Natural killer cell (primary cell): ENCODE measurements around the gene PAM. TPM values are rescaled to one million over a fixed set of nuclear protein-coding genes. Genes with fewer than 3 reads are reported as not detected.

Experiments used
- ATAC-seq, 3 donors: fragments of 150-1000 bp in 2 of 3; fragments of 200-7000 bp in 1 of 3; cut with Tn5 transposase; 1 replicate in 1 of 3; 2 replicates in 2 of 3; pipeline ENCODE4 v1.10.0; 2021; ENCODE audit warnings: mild to moderate bottlenecking in 2 of 3, moderate library complexity in 2 of 3
- DNase-seq, 2 donors: peaks; one replicate each; pipeline versions ENCODE4 v3.0.0 to v3.0.0-alpha.2; 2013 to 2021; ENCODE audit warnings: mixed read lengths in 1 of 2
- H3K27ac ChIP-seq: one replicate; pipeline ENCODE4 v1.5.1; 2013; ENCODE audit warnings: mild to moderate bottlenecking, low read length
- H3K27me3 ChIP-seq: one replicate; pipeline ENCODE4 v1.6.1; 2013; ENCODE audit warnings: low read length; ENCODE audit not compliant: control insufficient read depth, insufficient read depth
- H3K36me3 ChIP-seq: one replicate; pipeline ENCODE4 v1.6.1; 2013; ENCODE audit warnings: low read length; ENCODE audit not compliant: control insufficient read depth, insufficient read depth
- H3K4me1 ChIP-seq: one replicate; pipeline ENCODE4 v1.6.1; 2013; ENCODE audit warnings: low read length; ENCODE audit not compliant: control insufficient read depth, insufficient read depth
- H3K4me3 ChIP-seq: one replicate; pipeline ENCODE4 v1.5.1; 2013; ENCODE audit warnings: low read length
- H3K9me3 ChIP-seq: one replicate; pipeline ENCODE4 v1.6.1; 2013; ENCODE audit warnings: low read length; ENCODE audit not compliant: control insufficient read depth, insufficient read depth
- H3K27ac Mint-ChIP-seq, 2 donors: one replicate each; pipeline ENCODE4 v1.8.0; 2022; ENCODE audit warnings: mild to moderate bottlenecking in 2 of 2, mixed read lengths in 2 of 2, moderate library complexity in 1 of 2
- H3K27me3 Mint-ChIP-seq, 2 donors: one replicate each; pipeline ENCODE4 v1.8.0; 2022; ENCODE audit warnings: low read depth in 2 of 2, mixed read lengths in 2 of 2
- H3K36me3 Mint-ChIP-seq: one replicate; pipeline ENCODE4 v1.8.0; 2022; ENCODE audit warnings: mixed read lengths
- H3K4me1 Mint-ChIP-seq, 2 donors: one replicate each; pipeline ENCODE4 v1.8.0; 2022; ENCODE audit warnings: mixed read lengths in 2 of 2
- H3K4me3 Mint-ChIP-seq: one replicate; pipeline ENCODE4 v1.8.0; 2022; ENCODE audit warnings: mild to moderate bottlenecking, moderate library complexity, mixed read lengths
- H3K9me3 Mint-ChIP-seq, 2 donors: one replicate each; pipeline ENCODE4 v1.8.0; 2022; ENCODE audit warnings: mixed read lengths in 2 of 2
- CTCF ChIP-seq: fragments of 200-600 bp; IDR thresholded peaks from one replicate; pipeline ENCODE4 v1.8.0; 2022; ENCODE audit warnings: antibody characterized with exemption
- WGBS: methylation state at CpG from one replicate; pipeline ENCODE4 v1.1.7; 2013; ENCODE audit warnings: missing lambda C conversion rate; ENCODE audit not compliant: insufficient coverage; 5-methylcytosine and 5-hydroxymethylcytosine counted together
- intact Hi-C: fragments of 100-400 bp; cut with micrococcal nuclease; formaldehyde crosslinking; loops from one replicate; pipeline ENCODE4 v1.14.2; 2022
- total RNA-seq, 4 donors: library from RNA; stranded (reverse); fragments of 120-200 nt in 1 of 4; gene quantifications; one replicate each; pipeline versions ENCODE4 v1.2.3 to v1.2.4, GENCODE V29; 2013 to 2022

PAM gene
- total RNA-seq, 3 donors from 2014 or later (not counting 1 experiment from before 2014, with no cell fraction given), result 67.6 to 79.9 (median 75.3) TPM

GRCh38 chr5:102765350-102765749, 10.2 kb downstream of the PAM start:
- peaks cover 17% of the 10 kb centered on the region for H3K4me1 ChIP-seq
- peak in 1 of 2 donors; percentile 26 for DNase-seq

GRCh38 chr5:102766295-102767090, 11.4 kb downstream of the PAM start:
- Mint-ChIP-seq H3K27me3 (no peaks in the 10 kb centered on the region), H3K27ac (no peak overlapping the region), H3K36me3 (no peaks in the 10 kb centered on the region), H3K9me3 (no peaks in the 10 kb centered on the region), H3K4me3 (peak overlapping the region; percentile 67), H3K4me1 (peaks cover 50% of the 10 kb centered on the region in 2 donors)
- 94% methylated on average over 3 of the region's 4 CpGs for WGBS
- H3K36me3 ChIP-seq, result no peaks in the 10 kb centered on the region
- no peak overlapping the region for H3K4me3 ChIP-seq
- ATAC-seq (no peak), DNase-seq (no peak)
- TF ChIP-seq CTCF, result no peak
- H3K27me3 ChIP-seq, result no peaks in the 10 kb centered on the region
- no peaks in the 10 kb centered on the region for H3K9me3 ChIP-seq
- H3K4me1 ChIP-seq, result peaks cover 17% of the 10 kb centered on the region
- H3K27ac ChIP-seq, result no peak overlapping the region
- intact Hi-C loops, result no loop called here

More at GRCh38 chr5:102765350-102765749, 10.2 kb downstream of the PAM start:
- Mint-ChIP-seq H3K27me3 (no peaks in the 10 kb centered on the region), H3K4me3 (peak overlapping the region; percentile 73), H3K9me3 (no peaks in the 10 kb centered on the region), H3K36me3 (no peaks in the 10 kb centered on the region), H3K4me1 (peaks cover 50% of the 10 kb centered on the region in 2 donors), H3K27ac (peak overlapping the region; percentile 10 to 86)
- no peak for TF ChIP-seq CTCF
- no peak overlapping the region for H3K27ac ChIP-seq
- no peak overlapping the region for H3K4me3 ChIP-seq
- H3K36me3 ChIP-seq, result no peaks in the 10 kb centered on the region
- intact Hi-C loops, result no loop called here
- no peaks in the 10 kb centered on the region for H3K27me3 ChIP-seq
- no peaks in the 10 kb centered on the region for H3K9me3 ChIP-seq
- 20% methylated on average over 2 of the region's 3 CpGs for WGBS
- ATAC-seq, result peak; percentile 23 to 59 (median 40)

GRCh38 chr5:102767862-102768261, 12.8 kb downstream of the PAM start:
- Mint-ChIP-seq H3K36me3 (no peaks in the 10 kb centered on the region), H3K4me3 (no peak overlapping the region), H3K9me3 (no peaks in the 10 kb centered on the region), H3K27ac (no peak overlapping the region), H3K27me3 (no peaks in the 10 kb centered on the region), H3K4me1 (peaks cover 50 to 52% of the 10 kb centered on the region in 2 donors)
- H3K27ac ChIP-seq, result no peak overlapping the region
- H3K4me3 ChIP-seq, result no peak overlapping the region
- no peak for TF ChIP-seq CTCF
- WGBS, result 87% methylated on average over 2 of the region's 2 CpGs
- no peak for DNase-seq
- no peaks in the 10 kb centered on the region for H3K36me3 ChIP-seq
- no peaks in the 10 kb centered on the region for H3K27me3 ChIP-seq
- peaks cover 21% of the 10 kb centered on the region for H3K4me1 ChIP-seq
- intact Hi-C loops, result no loop called here
- ATAC-seq, result no peak
- H3K9me3 ChIP-seq, result no peaks in the 10 kb centered on the region
